H9 (cell line): ENCODE measurements around the gene FLNA. TPM values are rescaled to one million over a fixed set of nuclear protein-coding genes. Genes with fewer than 3 reads are reported as not detected.

Experiments
- DNase-seq: peaks from one replicate; pipeline ENCODE4 v3.0.0-alpha.2; 2017
- H2AFZ ChIP-seq: one replicate; pipeline ENCODE4 v1.6.1; 2013; ENCODE audit warnings: mild to moderate bottlenecking, low read length, control low read depth, moderate library complexity
- H2AK5ac ChIP-seq: 2 replicates; pipeline ENCODE4 v1.6.1; 2013; ENCODE audit warnings: low read length, control low read depth, mixed read lengths; ENCODE audit not compliant: insufficient read length
- H2BK120ac ChIP-seq: one replicate; pipeline ENCODE4 v1.6.1; 2013; ENCODE audit warnings: low read depth, mild to moderate bottlenecking, low read length, control low read depth, inconsistent platforms; ENCODE audit not compliant: poor library complexity, severe bottlenecking
- H2BK12ac ChIP-seq: 2 replicates; pipeline ENCODE4 v1.6.1; 2013; ENCODE audit warnings: low read length, control low read depth, mixed read lengths, low read depth; ENCODE audit not compliant: insufficient read length
- H2BK15ac ChIP-seq: 2 replicates; pipeline ENCODE4 v1.6.1; 2013; ENCODE audit warnings: low read depth, low read length, control low read depth
- H2BK20ac ChIP-seq: one replicate; pipeline ENCODE4 v1.6.1; 2013; ENCODE audit warnings: low read depth, mild to moderate bottlenecking, low read length, control low read depth, inconsistent platforms; ENCODE audit not compliant: poor library complexity, severe bottlenecking
- H2BK5ac ChIP-seq: 2 replicates; pipeline ENCODE4 v1.6.1; 2013; ENCODE audit warnings: low read length, control low read depth, mixed read lengths; ENCODE audit not compliant: insufficient read length
- H3K14ac ChIP-seq: 2 replicates; pipeline ENCODE4 v1.6.1; 2013; ENCODE audit warnings: low read length, control low read depth; ENCODE audit not compliant: insufficient read depth
- H3K18ac ChIP-seq: 2 replicates; pipeline ENCODE4 v1.6.1; 2013; ENCODE audit warnings: low read depth, mild to moderate bottlenecking, mixed read lengths, low read length, control low read depth; ENCODE audit not compliant: insufficient read length
- H3K23ac ChIP-seq: 2 replicates; pipeline ENCODE4 v1.6.1; 2013; ENCODE audit warnings: low read length, control low read depth, mixed read lengths, low read depth; ENCODE audit not compliant: insufficient read length
- H3K23me2 ChIP-seq: 2 replicates; pipeline ENCODE4 v1.6.1; 2013; ENCODE audit warnings: low read depth, mild to moderate bottlenecking, mixed read lengths, low read length, control low read depth; ENCODE audit not compliant: insufficient read length, poor library complexity, severe bottlenecking
- H3K27ac ChIP-seq: 2 replicates; pipeline ENCODE4 v1.5.1; 2013; ENCODE audit warnings: low read length, control low read depth, mixed read lengths, low read depth; ENCODE audit not compliant: insufficient read length
- H3K27me3 ChIP-seq: 2 replicates; pipeline ENCODE4 v1.6.1; 2013; ENCODE audit warnings: low read length, control low read depth, inconsistent platforms; ENCODE audit not compliant: insufficient read depth
- H3K4ac ChIP-seq: 2 replicates; pipeline ENCODE4 v1.6.1; 2013; ENCODE audit warnings: low read depth, mild to moderate bottlenecking, control low read depth, inconsistent platforms, low read length, moderate library complexity
- H3K4me1 ChIP-seq: 2 replicates; pipeline ENCODE4 v1.6.1; 2013; ENCODE audit warnings: low read length, control low read depth, inconsistent platforms; ENCODE audit not compliant: insufficient read depth
- H3K4me2 ChIP-seq: 2 replicates; pipeline ENCODE4 v1.6.1; 2013; ENCODE audit warnings: low read length, control low read depth, mixed read lengths; ENCODE audit not compliant: insufficient read length, insufficient read depth
- H3K56ac ChIP-seq: 2 replicates; pipeline ENCODE4 v1.6.1; 2013; ENCODE audit warnings: low read depth, mild to moderate bottlenecking, mixed read lengths, low read length, control low read depth; ENCODE audit not compliant: insufficient read length
- H3K79me1 ChIP-seq: 2 replicates; pipeline ENCODE4 v1.6.1; 2013; ENCODE audit warnings: low read depth, mild to moderate bottlenecking, moderate library complexity, low read length, control low read depth, inconsistent platforms; ENCODE audit not compliant: insufficient read depth, poor library complexity, severe bottlenecking
- H3K79me2 ChIP-seq: 2 replicates; pipeline ENCODE4 v1.6.1; 2013; ENCODE audit warnings: low read length, control low read depth, inconsistent platforms; ENCODE audit not compliant: insufficient read depth
- H3K9ac ChIP-seq: 2 replicates; pipeline ENCODE4 v1.6.1; 2013; ENCODE audit warnings: low read length, control low read depth, mixed read lengths; ENCODE audit not compliant: insufficient read length; ENCODE audit errors: extremely low read depth
- H3K9me3 ChIP-seq: one replicate; pipeline ENCODE4 v1.6.1; 2013; ENCODE audit warnings: low read depth, low read length, inconsistent platforms; ENCODE audit not compliant: control insufficient read depth
- H3T11ph ChIP-seq: one replicate; pipeline ENCODE4 v1.6.1; 2013; ENCODE audit warnings: mild to moderate bottlenecking, low read length, control low read depth, inconsistent platforms
- H4K20me1 ChIP-seq: one replicate; pipeline ENCODE4 v1.6.1; 2013; ENCODE audit not compliant: control insufficient read depth, insufficient read length, insufficient read depth
- H4K5ac ChIP-seq: 2 replicates; pipeline ENCODE4 v1.6.1; 2013; ENCODE audit warnings: low read depth, mild to moderate bottlenecking, mixed read lengths, low read length, control low read depth; ENCODE audit not compliant: insufficient read length
- H4K8ac ChIP-seq: replicated peaks from 2 replicates; pipeline ENCODE4 v1.6.1; 2013; ENCODE audit warnings: low read length, control low read depth, mixed read lengths, low read depth; ENCODE audit not compliant: insufficient read length
- H4K91ac ChIP-seq: 2 replicates; pipeline ENCODE4 v1.6.1; 2013; ENCODE audit warnings: low read depth, mild to moderate bottlenecking, moderate library complexity, mixed read lengths, low read length, control low read depth; ENCODE audit not compliant: insufficient read length
- H3K27ac Mint-ChIP-seq, 3 experiments: 2 replicates in 2 of 3; 3 replicates in 1 of 3; pipeline ENCODE4 v1.8.0; 2020 to 2021; ENCODE audit warnings: mixed read lengths in 3 of 3, mild to moderate bottlenecking in 1 of 3, moderate library complexity in 1 of 3
- H3K27me3 Mint-ChIP-seq: 2 replicates; pipeline ENCODE4 v1.8.0; 2021; ENCODE audit warnings: low read depth, mild to moderate bottlenecking, moderate library complexity, mixed read lengths
- H3K36me3 Mint-ChIP-seq, 3 experiments: 2 replicates in 2 of 3; 3 replicates in 1 of 3; pipeline ENCODE4 v1.8.0; 2020 to 2021; ENCODE audit warnings: low read depth in 3 of 3, mixed read lengths in 3 of 3; ENCODE audit not compliant: insufficient read depth in 1 of 3
- H3K4me1 Mint-ChIP-seq, 2 experiments: 2 replicates each; pipeline ENCODE4 v1.8.0; 2020; ENCODE audit warnings: mixed read lengths in 2 of 2
- H3K4me3 Mint-ChIP-seq, 2 experiments: 2 replicates in 1 of 2; 3 replicates in 1 of 2; pipeline ENCODE4 v1.8.0; 2020 to 2021; ENCODE audit warnings: mild to moderate bottlenecking in 2 of 2, mixed read lengths in 2 of 2, moderate library complexity in 1 of 2
- H3K9me3 Mint-ChIP-seq, 2 experiments: 2 replicates in 1 of 2; 3 replicates in 1 of 2; pipeline ENCODE4 v1.8.0; 2020; ENCODE audit warnings: mild to moderate bottlenecking in 2 of 2, mixed read lengths in 2 of 2, moderate library complexity in 1 of 2
- WGBS: extraction: QIAGEN DNeasy Blood & Tissue Kit; methylation state at CpG from one replicate; pipeline ENCODE4 v1.1.7; 2013; ENCODE audit warnings: missing lambda C conversion rate, low lambda C conversion rate, mixed read lengths; ENCODE audit not compliant: insufficient read length; ENCODE audit errors: extremely low coverage; 5-methylcytosine and 5-hydroxymethylcytosine counted together
- total RNA-seq: library from RNA; stranded (reverse); gene quantifications from 2 replicates; pipeline ENCODE4 v1.2.1, GENCODE V29; 2021
- TF ChIP-seq, protein P1 (sequence below): fragments of 200-600 bp; sonication (generic); conservative IDR thresholded peaks from 3 replicates; pipeline ENCODE4 v1.8.0; 2021; ENCODE audit warnings: antibody characterized with exemption, mild to moderate bottlenecking

The FLNA gene
- total RNA-seq, 1 experiment from 2014 or later: 957 TPM

DNA sequence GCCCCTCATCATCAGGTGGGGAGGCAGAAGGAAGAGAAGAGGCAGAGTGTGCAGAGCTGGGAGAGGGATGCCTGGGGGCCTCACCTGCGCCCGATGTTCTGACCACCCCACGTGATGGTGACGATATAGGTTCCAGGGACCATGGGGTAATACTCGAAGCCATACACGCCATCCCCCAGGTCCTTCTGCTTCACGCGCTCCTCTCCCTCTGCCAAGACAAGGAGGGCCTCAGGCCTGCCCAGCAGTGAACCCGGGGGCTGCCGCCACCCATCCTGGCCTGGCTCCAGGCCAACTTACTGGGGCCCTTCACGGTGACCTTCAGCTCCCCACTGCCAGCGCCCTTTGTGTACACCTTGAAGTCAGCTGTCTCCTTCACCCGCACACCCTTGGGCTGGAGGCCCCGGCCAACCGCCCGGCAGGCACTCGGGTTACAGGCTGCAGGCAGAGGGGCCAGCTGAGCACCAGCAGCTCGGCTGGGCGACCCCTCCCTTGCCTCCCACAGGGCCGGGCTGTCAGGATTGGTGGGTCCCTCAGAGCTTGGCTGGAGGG is 9.3 kb downstream of the FLNA start:
- Histone ChIP-seq H4K5ac (no peak overlapping the region), H3K79me2 (peaks cover 13% of the 10 kb centered on the region; the same call in 1 of the 2 replicates), H3K4ac (no peak overlapping the region), H2BK5ac (no peak overlapping the region), H3T11ph (no peak overlapping the region), H3K79me1 (no peaks in the 10 kb centered on the region), H2BK12ac (no peak overlapping the region), H4K91ac (no peak overlapping the region), H3K56ac (no peak overlapping the region), H3K27me3 (no peaks in the 10 kb centered on the region), H3K9ac (no peak overlapping the region), H3K14ac (no peak overlapping the region), H3K18ac (no peak overlapping the region), H2BK120ac (no peak overlapping the region), H4K20me1 (no peaks in the 10 kb centered on the region), H3K9me3 (peaks cover 9% of the 10 kb centered on the region), H2AK5ac (no peak overlapping the region), H2AFZ (no peak overlapping the region), H3K4me2 (no peak overlapping the region), H3K23me2 (peaks cover 3% of the 10 kb centered on the region), H4K8ac (no peak overlapping the region), H3K4me1 (no peaks in the 10 kb centered on the region), H3K27ac (no peak overlapping the region), H2BK20ac (no peak overlapping the region), H2BK15ac (no peak overlapping the region), H3K23ac (no peak overlapping the region)
- DNase-seq: no peak
- Mint-ChIP-seq H3K4me1 (0 out of 4 replicates have a peak, but pooled peaks cover 0 to 5% of the 10 kb centered on the region in 2 experiments), H3K27ac (0 out of 7 replicates have a peak overlapping the region, but pooled peaks of 1 of the 3 experiments have one; percentile 34), H3K27me3 (peaks cover 8% of the 10 kb centered on the region), H3K4me3 (no peak overlapping the region), H3K9me3 (peaks cover 47 to 66% of the 10 kb centered on the region in 2 experiments), H3K36me3 (peaks cover 41 to 79% (median 78%) of the 10 kb centered on the region in 3 experiments)
- TF ChIP-seq, protein P1, sequence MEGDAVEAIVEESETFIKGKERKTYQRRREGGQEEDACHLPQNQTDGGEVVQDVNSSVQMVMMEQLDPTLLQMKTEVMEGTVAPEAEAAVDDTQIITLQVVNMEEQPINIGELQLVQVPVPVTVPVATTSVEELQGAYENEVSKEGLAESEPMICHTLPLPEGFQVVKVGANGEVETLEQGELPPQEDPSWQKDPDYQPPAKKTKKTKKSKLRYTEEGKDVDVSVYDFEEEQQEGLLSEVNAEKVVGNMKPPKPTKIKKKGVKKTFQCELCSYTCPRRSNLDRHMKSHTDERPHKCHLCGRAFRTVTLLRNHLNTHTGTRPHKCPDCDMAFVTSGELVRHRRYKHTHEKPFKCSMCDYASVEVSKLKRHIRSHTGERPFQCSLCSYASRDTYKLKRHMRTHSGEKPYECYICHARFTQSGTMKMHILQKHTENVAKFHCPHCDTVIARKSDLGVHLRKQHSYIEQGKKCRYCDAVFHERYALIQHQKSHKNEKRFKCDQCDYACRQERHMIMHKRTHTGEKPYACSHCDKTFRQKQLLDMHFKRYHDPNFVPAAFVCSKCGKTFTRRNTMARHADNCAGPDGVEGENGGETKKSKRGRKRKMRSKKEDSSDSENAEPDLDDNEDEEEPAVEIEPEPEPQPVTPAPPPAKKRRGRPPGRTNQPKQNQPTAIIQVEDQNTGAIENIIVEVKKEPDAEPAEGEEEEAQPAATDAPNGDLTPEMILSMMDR: no peak
- no CpG with 5 or more reads among the region's 20 CpGs for WGBS
